Neural crest cell (in vitro differentiated cells): ENCODE results near the gene PGA5. TPM values are rescaled to one million over a fixed set of nuclear protein-coding genes. Genes with fewer than 3 reads are reported as not detected.

ENCODE experiments used
- DNase-seq: peaks from one replicate; pipeline ENCODE4 v3.0.0; 2021; ENCODE audit warnings: low read depth, mixed read lengths, low spot score
- H3K27ac Mint-ChIP-seq: one replicate; pipeline ENCODE4 v1.8.0; 2021; ENCODE audit warnings: mild to moderate bottlenecking, mixed read lengths; ENCODE audit not compliant: unreplicated experiment
- H3K27me3 Mint-ChIP-seq: 2 replicates; pipeline ENCODE4 v1.8.0; 2021; ENCODE audit warnings: low read depth, mild to moderate bottlenecking, mixed read lengths
- H3K36me3 Mint-ChIP-seq: 2 replicates; pipeline ENCODE4 v1.8.0; 2021; ENCODE audit warnings: low read depth, mild to moderate bottlenecking, mixed read lengths
- H3K4me1 Mint-ChIP-seq: 2 replicates; pipeline ENCODE4 v1.8.0; 2021; ENCODE audit warnings: mixed read lengths
- H3K4me3 Mint-ChIP-seq: one replicate; pipeline ENCODE4 v1.8.0; 2021; ENCODE audit warnings: mild to moderate bottlenecking, mixed read lengths
- H3K9me3 Mint-ChIP-seq: 2 replicates; pipeline ENCODE4 v1.8.0; 2021; ENCODE audit warnings: mixed read lengths
- CTCF ChIP-seq: fragments of 200-600 bp; sonication (generic); conservative IDR thresholded peaks from 2 replicates; pipeline ENCODE4 v1.5.0; 2021; ENCODE audit warnings: antibody characterized with exemption, mild to moderate bottlenecking
- total RNA-seq: library from RNA; stranded (reverse); gene quantifications from 2 replicates; pipeline ENCODE4 v1.2.1, GENCODE V29; 2021

Gene PGA5
- total RNA-seq, 1 donor from 2014 or later, result not detected

- H3K36me3 Mint-ChIP-seq, result peaks cover 17% of the 10 kb centered on the region
- peak overlapping the region; percentile 95 for H3K4me3 Mint-ChIP-seq
- peak overlapping the region; percentile 83 for H3K27ac Mint-ChIP-seq
- peak; percentile 29 for DNase-seq
- peaks cover 44% of the 10 kb centered on the region for H3K4me1 Mint-ChIP-seq
- no peak for TF ChIP-seq CTCF
- peaks cover 7% of the 10 kb centered on the region for H3K27me3 Mint-ChIP-seq
- H3K9me3 Mint-ChIP-seq, result no peaks in the 10 kb centered on the region
Observed at GRCh38 chr11:61293867-61294716, 53.1 kb downstream of the PGA5 start.

GRCh38 chr11:61294717-61295595 is 54.0 kb downstream of the PGA5 start, which contains the start of gene VWCE:
Gene VWCE, minus strand, starts transcription at chr11:61295316. Its CDS starts 279 bp downstream, at chr11:61295037.
- peaks cover 7% of the 10 kb centered on the region for H3K27me3 Mint-ChIP-seq
- H3K27ac Mint-ChIP-seq, result peak within 1 kb of the TSS; percentile 83
- peak within 1 kb of the TSS; percentile 95 for H3K4me3 Mint-ChIP-seq
- peaks cover 21% of the 10 kb centered on the region for H3K36me3 Mint-ChIP-seq
- TF ChIP-seq CTCF, result no peak
- peaks cover 50% of the 10 kb centered on the region for H3K4me1 Mint-ChIP-seq
- H3K9me3 Mint-ChIP-seq, result no peaks in the 10 kb centered on the region
- peak; percentile 74 for DNase-seq

- Mint-ChIP-seq H3K27ac (no peak overlapping the region), H3K9me3 (no peaks in the 10 kb centered on the region), H3K36me3 (peaks cover 24% of the 10 kb centered on the region), H3K27me3 (peaks cover 7% of the 10 kb centered on the region), H3K4me3 (peak overlapping the region; percentile 88), H3K4me1 (peaks cover 50% of the 10 kb centered on the region)
- TF ChIP-seq CTCF, result no peak
- no peak for DNase-seq
Observed at GRCh38 chr11:61295596-61295926, 54.6 kb downstream of the PGA5 start.

DNA sequence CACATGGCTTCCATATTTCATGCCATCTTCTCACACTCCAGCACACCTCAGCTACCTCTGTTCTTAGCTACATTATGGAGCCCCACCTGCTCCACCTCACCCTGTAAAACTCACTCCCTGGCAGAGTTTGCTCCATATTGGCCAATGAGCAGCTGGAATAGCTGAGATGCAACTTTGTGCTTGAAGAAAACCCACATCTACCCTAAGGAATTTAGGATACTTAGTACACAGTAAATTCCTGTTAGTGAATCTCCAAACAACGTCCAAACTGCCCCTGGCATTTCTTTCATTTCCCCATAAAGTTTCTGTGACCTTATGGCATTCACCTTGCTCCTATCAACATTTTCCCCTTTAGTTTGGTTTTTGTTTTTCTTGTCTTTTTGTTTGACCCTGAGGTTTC is 56.4 kb downstream of the PGA5 start:
- no peak for TF ChIP-seq CTCF
- H3K4me3 Mint-ChIP-seq, result peak overlapping the region; percentile 77
- H3K27ac Mint-ChIP-seq, result peak overlapping the region; percentile 21
- peaks cover 47% of the 10 kb centered on the region for H3K4me1 Mint-ChIP-seq
- peaks cover 7% of the 10 kb centered on the region for H3K27me3 Mint-ChIP-seq
- H3K9me3 Mint-ChIP-seq, result no peaks in the 10 kb centered on the region
- DNase-seq, result no peak
- peaks cover 31% of the 10 kb centered on the region for H3K36me3 Mint-ChIP-seq

DNA sequence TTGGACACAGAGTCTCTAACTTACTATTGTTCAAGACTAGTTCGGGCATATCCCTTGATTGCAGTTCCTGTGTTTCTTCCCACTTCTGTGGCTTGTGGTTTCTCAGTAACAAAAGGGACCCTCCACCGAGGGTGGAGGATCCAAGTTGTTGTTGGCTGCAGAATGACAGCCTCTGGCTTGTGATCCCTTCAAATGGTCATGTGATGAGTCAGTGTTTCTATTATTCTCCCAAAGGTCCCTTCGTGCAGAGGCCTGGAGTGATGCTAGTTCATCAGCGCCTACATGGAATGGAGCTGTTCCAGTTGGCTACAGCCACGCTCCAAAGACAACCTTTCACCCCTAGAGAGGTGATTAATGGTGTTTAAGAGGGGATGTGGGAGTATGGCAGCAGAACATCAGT is 56.8 kb downstream of the PGA5 start:
- Mint-ChIP-seq H3K4me3 (peak overlapping the region; percentile 77), H3K36me3 (peaks cover 31% of the 10 kb centered on the region), H3K27ac (peak overlapping the region; percentile 21), H3K4me1 (peaks cover 44% of the 10 kb centered on the region), H3K9me3 (no peaks in the 10 kb centered on the region), H3K27me3 (peaks cover 7% of the 10 kb centered on the region)
- no peak for DNase-seq
- TF ChIP-seq CTCF, result no peak
